Fibroblast of lung (primary cell): ENCODE results near the gene PDE2A.

Experiments used
- CTCF ChIP-seq, 2 donors: IDR thresholded peaks in 1 of 2; conservative IDR thresholded peaks in 1 of 2; 1 replicate in 1 of 2; 2 replicates in 1 of 2; pipeline ENCODE4 v1.5.1; 2011 to 2012; ENCODE audit warnings: low read length in 2 of 2, control low read depth in 1 of 2, inconsistent platforms in 1 of 2, low read depth in 1 of 2, mild to moderate bottlenecking in 1 of 2
- EZH2 ChIP-seq: IDR thresholded peaks from 2 replicates; pipeline ENCODE4 v1.5.1; 2012; ENCODE audit warnings: low read length, control low read depth, mild to moderate bottlenecking; ENCODE audit errors: missing control alignments

GRCh38 chr11:72668629-72669347 lies 5.4 kb downstream of the PDE2A start:
- TF ChIP-seq EZH2 (no peak), CTCF (conservative IDR thresholded peaks at IDR 0.05 in 1 of 2, IDR thresholded peaks at IDR 0.05 in 1 of 2; ENCODE audit: low read depth in 1 of 2, low read length in 2 of 2) (no peak)
